ENCODE measurements around the gene EPAS1.

DNA sequence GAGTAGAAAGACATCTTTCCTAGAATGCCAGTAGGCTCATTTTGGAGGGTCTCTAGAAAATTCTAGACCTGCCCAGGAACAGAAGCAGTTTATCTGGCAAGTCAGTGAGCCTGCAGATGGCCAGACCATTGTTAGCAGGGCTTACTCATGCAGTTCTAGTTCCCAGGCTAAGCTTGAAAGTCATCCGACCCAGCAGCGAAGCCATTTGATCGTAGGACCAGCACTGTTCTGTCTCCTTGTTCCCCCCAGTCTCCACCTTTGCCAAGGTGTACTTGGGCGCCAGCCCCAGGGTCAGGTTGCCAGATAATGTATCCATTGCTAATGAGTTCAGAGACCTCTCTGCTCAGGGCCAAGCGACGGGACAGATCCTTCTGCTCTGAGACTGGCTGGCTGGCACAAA is 70.1 kb downstream of the EPAS1 start:
- TF ChIP-seq BHLHE40 (IDR thresholded peaks at IDR 0.05; ENCODE audit: borderline replicate concordance) = no peak
- no peak for TF ChIP-seq TARDBP (IDR thresholded peaks at IDR 0.05)
- no peak for TF ChIP-seq CTBP1 (IDR thresholded peaks at IDR 0.05; ENCODE audit: borderline replicate concordance)
- no peak for TF ChIP-seq SP1 (IDR thresholded peaks at IDR 0.05)
- TF ChIP-seq FOXM1 (IDR thresholded peaks at IDR 0.05; ENCODE audit: borderline replicate concordance) = no peak
- TF ChIP-seq, protein P1, sequence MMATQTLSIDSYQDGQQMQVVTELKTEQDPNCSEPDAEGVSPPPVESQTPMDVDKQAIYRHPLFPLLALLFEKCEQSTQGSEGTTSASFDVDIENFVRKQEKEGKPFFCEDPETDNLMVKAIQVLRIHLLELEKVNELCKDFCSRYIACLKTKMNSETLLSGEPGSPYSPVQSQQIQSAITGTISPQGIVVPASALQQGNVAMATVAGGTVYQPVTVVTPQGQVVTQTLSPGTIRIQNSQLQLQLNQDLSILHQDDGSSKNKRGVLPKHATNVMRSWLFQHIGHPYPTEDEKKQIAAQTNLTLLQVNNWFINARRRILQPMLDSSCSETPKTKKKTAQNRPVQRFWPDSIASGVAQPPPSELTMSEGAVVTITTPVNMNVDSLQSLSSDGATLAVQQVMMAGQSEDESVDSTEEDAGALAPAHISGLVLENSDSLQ (IDR thresholded peaks at IDR 0.05) = no peak
- TF ChIP-seq ARNT (IDR thresholded peaks at IDR 0.05) = no peak
- no peak for TF ChIP-seq ELF4 (IDR thresholded peaks at IDR 0.05)
- TF ChIP-seq FOXK2 (IDR thresholded peaks at IDR 0.05) = no peak
- TF ChIP-seq SUZ12 (IDR thresholded peaks at IDR 0.05) = no peak

Data from HEK293T (cell line).